HG03139 (cell line): ENCODE data around the gene GPR146.
A peak's percentile ranks its signal among the peaks of the same experiment; 100 is the strongest.
"Not testable (repeated sequence)": the region's sequence is repeated elsewhere in the genome, so short reads cannot be mapped to it uniquely, and the experiment has no call there.

Experiments used
- ATAC-seq: cut with Tn5 transposase; IDR thresholded peaks from one replicate; pipeline ENCODE4 v1.9.1; 2021; ENCODE audit not compliant: unreplicated experiment

Gene GPR146

DNA sequence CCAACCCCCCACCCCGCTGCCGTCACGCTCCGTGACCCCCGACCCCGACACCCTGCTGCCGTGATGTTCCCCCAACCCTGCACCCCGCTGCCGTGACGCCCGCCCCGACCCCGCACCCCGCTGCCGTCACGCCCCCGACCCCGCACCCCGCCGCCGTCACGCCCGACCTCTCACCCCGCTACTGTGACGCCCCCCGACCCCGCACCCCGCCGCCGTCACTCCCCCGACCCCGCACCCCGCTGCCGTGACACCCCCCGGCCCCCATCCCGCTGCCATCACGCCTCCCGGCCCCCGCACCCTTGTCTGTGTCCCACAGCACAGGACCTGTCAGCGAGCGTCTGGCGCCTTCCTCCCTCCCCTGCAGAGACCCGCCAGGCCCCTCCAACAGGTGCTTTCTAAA lies 29.7 kb downstream of the GPR146 start:
- not testable (repeated sequence) for ATAC-seq

DNA sequence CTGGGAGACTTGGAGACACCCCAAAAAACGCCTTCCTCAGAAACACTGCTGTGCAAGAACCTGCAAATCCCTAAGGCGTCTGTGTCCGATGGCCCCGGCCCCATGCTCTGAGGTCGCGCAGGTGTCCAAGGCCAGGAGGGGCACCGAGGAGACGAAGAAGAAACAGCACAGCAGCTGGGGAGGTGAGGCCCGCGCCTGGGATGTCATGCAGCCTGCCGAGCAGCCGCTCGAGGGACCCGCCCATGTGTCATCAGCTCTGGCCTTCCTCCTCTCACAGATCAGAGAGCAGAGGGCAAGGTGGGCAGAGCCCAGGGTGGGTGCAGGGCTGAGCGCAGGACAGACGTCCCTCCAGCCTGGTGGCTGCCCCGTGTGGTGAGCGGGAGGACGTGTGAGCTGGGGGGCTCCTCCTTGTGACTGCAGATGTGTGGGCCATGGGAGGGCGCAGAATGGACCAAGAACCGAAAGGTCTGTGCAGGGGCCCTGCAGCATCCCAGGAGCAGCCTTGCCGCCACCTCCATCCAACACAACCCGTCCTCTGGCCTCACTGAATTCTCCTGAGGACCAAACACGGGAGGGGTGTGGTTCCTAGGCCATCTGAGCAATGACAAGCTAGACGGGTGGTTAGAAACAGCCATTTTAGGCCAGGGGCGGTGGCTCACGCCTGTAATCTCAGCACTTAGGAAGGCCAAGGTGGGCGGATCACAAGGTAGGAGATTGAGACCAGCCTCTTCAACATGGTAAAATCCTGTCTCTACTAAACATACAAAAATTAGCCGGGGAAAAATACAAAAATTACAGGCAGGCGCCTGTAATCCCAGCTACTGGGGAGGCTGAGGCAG lies 30.5 kb downstream of the GPR146 start:
- ATAC-seq: no peak

DNA sequence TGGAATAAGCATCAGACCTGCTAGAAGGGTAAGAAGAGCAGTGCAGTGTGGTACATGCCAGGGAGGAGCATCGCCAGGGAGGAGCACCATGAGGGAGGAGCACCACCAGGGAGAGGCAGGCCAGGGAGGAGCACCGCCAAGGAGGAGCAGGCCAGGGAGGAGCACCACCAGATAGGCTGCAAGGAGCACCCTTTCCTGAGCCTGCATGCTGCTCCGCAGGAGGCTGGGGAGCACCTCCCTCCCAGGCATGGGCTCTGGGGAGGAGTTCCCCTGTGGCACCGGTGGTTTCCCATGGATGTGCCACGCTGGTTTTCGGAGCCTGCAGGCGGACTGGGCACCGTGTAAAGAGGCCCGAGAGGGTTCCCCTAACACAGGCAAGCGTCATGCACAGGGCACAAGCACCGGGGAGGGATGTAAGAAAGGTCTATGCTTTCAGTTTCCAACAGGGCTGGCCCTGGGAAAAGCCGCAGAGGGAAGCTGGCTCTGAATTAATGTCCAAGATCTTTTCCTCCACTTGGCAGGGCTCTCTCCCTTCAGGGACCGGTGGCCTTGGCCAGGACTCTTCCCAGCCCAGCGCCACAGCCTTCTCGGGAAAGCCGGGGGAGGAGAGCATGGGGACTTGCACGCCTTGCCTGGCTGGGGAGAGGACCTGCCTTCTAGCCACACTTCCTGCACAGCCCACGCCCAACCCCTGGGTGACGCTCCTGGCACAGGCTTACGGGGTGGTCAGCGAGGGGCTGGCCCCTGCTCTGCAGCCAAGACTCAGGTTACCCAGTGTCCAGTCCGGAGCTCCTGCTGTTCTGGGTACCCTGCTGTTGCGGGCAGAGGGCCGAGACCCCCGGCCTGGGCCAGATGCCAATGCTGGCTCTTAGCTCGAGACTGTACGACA lies 32.1 kb downstream of the GPR146 start:
- no peak for ATAC-seq

DNA sequence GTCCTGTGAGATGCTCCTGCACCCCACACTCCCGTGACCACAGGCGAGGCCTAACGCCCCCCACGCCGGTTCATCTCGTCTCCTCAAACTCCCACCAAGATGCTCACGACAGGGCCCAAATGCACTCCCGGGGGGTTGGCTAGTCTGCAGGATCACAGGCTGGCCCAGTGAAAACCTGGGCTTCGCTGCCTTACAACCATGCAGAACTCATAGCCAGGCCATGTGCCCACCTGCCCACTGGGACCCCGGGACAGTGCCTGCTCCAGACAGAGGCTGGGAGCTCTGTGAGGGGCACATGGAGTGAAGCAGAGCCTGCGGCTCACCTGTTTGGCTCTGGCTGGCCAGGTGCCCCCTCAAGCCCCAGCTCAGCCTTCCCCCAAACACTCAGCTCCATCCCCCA lies 34.2 kb downstream of the GPR146 start:
- no peak for ATAC-seq

DNA sequence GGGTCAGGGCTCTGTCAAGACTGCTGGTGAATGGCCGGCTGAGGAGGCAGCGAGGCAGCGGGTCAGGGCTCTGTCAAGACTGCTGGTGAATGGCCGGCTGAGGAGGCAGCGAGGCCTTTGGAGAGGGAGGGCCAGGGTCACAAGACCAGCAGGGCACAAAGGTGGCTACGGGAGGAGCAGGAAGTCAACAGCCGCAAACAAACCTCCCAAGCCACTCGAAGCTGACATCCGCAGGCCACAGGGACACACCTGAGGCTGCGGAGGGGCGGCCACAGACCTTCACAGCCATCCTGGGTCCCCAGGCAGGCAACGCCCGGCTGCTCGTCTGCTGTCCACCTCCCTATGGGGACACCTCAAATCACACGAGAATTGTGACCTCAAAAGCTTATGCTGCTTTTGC lies 34.6 kb downstream of the GPR146 start:
- no peak for ATAC-seq

DNA sequence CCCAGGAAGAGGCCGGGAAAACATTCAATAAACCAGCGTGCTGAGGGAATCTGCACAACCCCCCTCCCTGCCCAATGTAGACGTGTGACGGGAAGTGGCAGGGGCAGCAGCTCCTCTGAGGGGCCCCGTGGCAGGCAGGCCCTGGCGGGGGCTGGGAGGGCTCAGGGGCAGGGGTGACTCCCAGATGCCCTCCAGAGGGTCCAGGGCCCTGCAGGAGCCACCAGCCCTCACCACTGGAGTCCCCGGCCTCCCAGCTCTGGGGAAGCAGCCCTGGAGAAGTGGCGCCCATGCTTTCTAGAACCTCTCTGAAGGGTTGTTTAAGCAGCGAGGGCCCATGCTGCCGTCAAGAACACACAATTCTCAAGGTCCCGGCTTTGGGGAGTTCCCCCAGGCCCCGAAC lies 35.2 kb downstream of the GPR146 start:
- ATAC-seq: no peak

DNA sequence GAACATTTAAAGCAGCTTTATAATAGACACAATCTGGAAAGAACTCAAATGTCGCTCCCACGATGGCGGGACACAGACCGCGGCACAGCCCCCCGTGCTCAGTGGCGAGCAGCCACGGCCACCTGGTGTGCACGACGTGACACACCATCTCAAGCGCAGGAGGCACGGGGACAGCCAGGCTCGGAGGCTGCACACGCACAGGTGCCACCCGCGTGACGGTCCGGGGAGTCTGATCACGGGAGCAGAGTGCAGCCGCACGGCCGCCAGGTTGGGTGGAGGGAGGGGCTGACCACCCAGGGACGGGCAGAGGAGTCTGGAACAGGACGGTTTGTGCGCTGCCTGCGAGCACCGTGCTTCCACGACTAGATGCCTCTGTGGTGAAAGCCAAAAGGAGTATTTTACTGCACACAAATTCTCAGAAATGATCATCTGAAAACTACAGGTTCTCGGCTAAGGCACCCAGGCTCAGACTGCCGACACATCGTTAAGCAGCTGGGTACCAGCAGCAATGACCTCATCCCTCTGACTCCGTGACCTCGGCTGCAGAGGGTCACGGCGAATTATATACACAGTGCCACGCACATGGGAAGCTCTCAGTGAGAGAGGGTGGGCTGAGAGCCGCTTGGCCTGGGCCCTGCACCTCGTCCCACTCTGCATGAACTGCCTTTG lies 36.0 kb downstream of the GPR146 start:
- no peak for ATAC-seq

DNA sequence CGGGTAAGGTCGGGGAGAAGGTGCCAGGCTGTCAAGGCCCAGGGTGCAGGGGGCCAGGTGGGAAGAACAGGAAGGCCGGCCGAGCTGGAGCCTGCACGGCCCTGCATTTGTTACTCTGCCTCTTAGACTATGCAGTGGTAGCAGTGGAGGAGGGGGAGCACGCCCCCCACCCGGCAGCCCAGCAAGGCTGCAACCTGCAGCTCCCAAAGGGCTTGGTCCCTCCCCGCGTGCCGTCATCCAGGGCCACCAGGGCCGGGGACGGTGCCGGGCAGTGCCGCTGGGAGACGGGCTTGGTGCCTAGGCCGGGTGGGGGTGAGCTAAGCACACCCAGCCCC lies 36.5 kb downstream of the GPR146 start:
- ATAC-seq: no peak

DNA sequence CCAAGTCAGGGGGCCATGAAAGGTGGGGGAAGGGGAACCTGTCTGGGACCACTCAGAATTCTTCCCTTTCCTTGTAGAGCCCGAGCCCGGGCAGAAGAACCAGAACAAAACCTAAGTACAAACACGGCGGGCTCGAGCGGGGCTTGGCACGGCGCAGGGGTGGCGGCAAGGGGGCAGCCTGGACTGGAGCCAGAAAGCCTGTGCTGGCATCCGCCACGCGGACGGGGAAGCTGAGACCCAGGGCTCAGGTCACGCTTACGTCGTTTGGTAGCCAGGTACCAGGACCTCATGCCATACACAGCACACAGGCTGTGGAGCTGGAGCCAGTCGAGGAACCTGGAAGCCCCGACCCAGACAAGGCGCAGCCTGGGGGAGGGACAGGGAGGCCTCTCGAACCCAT lies 37.0 kb downstream of the GPR146 start:
- no peak for ATAC-seq

DNA sequence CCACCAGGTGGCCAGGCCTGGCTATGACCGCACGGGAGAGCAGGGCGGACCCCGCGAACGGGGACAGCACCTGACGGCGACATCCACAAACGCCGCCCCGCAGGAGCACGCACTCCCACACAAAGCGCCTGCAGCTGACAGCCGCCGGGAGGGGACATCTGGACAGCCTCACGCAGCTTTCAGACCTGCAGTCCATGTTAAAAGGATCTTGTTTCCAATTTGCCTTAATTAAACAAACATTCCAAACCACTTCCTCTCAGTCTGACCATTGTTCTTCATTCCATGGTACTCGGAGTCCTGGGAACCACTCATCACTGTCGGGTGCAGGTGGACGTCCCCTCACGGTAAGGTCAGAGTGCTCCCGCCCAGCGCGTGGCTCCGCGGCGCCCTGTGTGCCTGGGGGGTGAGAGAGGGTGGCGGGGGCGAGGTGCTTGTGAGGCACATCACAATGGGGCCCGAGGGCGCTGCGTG lies 37.6 kb downstream of the GPR146 start:
- no peak for ATAC-seq

DNA sequence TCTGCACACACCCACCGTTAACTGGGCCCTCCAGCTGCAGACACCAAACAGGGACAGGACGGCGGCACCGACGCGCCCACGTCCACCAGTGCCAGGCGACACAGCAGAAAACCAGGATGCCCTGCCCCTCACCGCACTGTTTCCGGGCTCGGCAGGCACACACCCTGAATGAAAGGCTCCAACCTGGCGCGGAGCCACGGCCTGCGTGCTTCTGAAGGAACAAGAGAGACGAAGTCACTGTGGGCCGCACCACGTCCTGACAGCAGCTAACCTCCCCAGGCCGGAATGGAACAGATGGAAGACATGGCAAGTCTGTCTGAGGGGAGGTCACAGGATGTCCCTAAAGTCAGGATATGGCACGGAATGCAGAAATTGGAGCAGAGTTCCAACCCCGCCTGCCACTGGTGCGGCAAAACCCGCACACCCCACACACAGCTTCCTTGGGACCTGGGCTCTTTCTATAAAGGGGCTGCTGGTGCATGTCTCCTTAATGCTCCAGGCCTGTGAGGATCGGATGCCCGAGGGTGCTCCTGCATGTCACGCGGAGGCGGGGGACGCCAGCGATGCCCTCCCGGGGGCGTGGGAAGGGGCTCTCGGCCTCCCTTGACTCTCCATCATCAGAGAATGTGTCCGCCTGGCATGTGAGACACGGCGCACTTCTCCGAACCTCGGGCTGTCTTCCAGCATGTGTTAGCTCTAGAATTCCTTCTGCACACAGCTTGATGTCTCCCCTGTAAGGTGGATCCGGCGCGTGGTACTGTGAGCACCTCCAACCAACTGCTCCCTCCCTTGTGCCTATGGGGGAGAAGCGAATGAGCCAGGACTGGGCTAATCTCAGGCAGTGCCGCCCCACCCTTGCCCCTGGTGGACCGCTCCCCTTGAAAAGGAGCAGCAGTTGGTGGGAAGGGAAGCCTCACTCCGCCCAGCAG lies 39.6 kb downstream of the GPR146 start:
- no peak for ATAC-seq

DNA sequence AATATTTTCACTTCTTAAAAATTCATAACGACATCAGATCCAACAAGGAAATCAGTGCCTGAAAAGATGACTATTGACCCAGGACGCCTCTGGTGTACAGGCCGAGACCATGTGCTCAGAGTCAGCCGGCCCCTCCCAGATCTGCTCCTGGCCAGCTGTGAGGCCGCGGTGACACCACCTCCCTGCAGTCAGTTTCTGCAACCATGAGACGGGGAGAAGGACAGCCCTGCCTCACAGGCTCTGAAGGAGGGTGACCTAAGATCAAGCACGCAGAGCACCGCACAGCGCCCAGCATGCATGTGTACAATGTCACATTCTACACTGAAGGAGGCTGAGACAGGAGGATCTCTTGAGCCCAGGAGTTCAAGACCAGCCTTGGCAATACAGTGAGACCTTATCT lies 40.9 kb downstream of the GPR146 start:
- ATAC-seq: no peak

DNA sequence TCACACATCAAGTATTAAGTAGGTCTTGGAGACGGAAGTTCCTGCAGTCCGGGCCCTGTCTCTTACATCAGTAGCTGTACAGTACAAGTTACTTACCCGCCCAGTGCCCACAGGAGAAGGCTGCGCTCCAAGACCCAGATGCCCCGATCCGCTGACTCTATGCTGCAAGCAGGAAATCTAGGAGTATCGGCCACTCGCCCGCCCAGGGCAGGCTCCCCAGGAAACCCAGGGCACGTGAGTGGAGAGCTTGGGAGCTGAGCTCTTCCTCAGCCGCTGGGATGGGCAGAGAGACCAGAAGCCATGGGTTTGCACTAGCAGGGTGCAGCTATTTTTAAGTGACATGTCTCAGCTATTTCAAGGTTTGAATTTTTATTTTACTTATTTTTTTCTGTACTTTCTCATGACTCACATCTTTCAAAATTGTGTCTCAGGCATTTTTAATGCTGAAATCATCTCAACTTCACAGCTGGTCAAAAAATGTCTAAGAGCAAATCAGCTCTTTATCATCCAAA lies 41.6 kb downstream of the GPR146 start:
- ATAC-seq: no peak

DNA sequence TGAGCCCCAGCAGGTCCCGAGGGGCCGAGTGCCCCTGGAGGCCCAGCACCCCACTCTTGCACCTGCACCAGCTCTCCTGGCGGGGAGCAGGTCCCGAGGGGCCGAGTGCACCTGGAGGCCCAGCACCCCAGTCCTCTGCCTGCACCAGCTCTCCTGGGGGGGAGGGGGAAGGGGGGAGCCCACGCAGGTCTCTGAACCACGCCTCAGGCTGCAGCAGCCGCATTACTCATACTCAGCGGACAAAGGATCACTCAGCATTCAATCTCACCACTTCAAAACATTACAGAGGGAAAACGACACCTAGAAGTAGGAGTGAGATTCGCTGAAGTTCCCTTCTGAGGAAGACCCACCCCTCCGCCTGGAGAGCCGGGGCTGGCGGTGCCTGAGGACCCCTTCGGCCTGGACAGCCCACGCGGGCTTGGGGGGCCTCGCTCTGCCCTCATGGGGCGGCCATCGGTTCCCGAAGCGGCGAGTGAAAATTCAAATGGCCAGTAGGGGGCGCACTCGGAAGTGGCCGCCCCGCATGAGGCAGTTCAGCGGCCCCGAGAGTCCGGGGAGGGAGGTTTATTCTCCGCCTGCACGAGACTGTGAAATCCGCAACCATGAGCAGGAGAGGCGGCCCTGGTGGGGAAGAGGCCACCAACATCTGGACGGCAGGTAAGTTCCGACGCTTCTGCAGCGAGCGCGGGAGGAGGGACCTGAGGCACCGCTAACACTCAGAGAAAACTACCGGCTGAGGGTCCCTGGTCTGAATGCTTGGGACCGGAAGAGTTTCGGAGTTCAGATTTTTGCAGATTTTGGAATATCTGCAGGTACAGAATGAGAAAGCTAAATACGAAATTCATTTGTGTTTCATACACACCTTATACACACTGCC lies 42.5 kb downstream of the GPR146 start:
- peak; percentile 58 for ATAC-seq

DNA sequence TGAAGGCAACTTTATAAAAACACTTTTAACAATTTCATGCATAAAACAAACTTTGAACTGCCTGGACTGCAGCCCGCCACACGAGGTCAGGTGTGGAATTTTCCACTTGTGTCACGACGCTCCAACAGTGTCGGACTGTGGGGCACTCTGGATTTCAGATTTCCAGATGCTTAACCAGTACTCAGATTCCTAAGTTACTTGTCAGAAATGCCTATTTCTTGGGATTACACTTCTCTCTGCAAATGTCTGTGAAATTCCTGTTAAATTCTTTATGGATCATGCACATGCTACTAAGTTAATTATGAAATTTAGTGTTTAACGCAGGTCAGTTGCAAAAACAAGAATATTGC lies 43.1 kb downstream of the GPR146 start:
- ATAC-seq: no peak

DNA sequence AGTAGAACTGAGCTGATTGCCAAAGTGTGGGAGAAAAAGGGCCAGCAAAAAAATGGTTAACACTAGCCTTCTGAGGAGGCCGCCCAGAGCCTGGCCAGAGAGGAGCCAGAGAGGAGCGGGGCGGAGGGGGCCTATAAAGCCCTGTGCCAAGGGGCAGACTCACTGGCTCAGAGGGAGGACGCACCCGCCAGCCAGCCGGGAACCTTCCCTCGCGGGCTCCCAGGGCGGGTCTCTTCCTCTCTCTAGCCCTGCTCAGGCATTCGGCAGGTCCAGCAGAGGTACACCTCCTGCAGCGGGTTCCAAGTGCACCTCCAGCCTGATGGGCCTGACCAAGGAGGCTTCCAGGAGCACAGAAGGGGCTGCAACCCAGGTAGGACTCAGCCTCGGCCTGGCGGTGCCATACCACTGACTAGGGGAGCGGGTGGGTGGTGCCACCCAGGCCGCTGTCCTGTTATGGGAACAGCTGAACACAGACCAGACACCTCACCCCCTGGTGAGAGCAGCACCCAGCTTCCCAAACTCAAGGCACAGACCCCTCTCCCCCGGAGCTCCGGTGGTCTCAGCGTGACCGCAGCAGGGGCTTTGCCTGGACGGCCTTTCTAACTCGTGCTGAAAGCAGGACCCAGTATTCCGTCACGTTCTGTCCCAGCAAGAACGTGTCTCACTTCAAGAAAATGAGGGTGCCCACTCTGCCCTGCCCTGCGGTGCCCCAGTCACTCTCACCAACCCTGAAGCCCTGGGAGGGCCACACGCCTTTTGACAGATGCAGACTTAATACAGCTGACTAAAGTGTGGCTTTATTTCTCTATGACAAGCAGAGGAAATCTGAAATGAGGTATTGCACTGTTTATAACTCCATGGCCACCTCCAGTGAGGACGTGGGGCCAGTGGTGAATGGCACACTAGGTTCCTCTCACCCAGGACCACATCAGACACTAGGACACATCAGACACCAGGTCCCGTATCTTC lies 43.9 kb downstream of the GPR146 start, which contains the start of gene GPER1:
GPER1 (plus strand) TSS at position 162 of the 969 bp plus-strand sequence. CDS start 3,616 bp downstream, outside the sequence.
- no peak for ATAC-seq

DNA sequence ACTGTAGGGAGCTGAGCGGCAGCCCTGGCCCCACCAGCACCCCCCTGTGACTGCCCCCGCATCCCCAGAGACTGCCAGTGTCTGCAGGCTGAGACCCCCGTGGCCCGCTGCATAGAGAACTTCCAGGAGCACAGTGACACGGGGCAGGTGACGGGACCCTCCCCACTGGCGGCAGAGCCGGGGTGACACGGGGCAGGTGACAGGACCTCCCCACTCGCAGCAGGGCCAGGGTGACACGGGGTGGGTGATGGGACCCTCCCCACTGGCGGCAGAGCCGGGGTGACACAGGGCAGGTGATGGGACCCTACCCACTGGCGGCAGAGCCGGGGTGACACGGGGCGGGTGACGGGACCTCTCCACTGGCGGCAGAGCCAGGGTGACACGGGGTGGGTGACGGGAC lies 45.9 kb downstream of the GPR146 start:
- no peak for ATAC-seq
